IMR-90 (cell line): ENCODE data around the gene SLC6A17. TPM values are rescaled to one million over a fixed set of nuclear protein-coding genes. Genes with fewer than 3 reads are reported as not detected.

Source experiments
- ATAC-seq: fragments of 200-7000 bp; cut with Tn5 transposase; 2 replicates; pipeline ENCODE4 v1.9.1; 2020; ENCODE audit warnings: low read depth, mild to moderate bottlenecking, moderate library complexity
- BruUV-seq: library from RNA; stranded (reverse); fragments of 400-500 nt; replicated peaks from 2 replicates; lab custom pipeline; 2021; lab: Mats Ljungman, UMichigan
- CTCF ChIA-PET: fragments of 300-600 bp; formaldehyde crosslinking; extraction: SDS; loops from one replicate; lab custom pipeline; 2021; ENCODE audit warnings: antibody characterized with exemption; lab: Yijun Ruan, JAX
- POLR2A ChIA-PET: fragments of 300-600 bp; sonication (Branson Sonifier 250); formaldehyde crosslinking; loops from one replicate; lab custom pipeline; 2022; ENCODE audit warnings: antibody characterized with exemption; ENCODE audit not compliant: unreplicated experiment; lab: Charles Lee
- DNase-seq: peaks from one replicate; pipeline ENCODE4 v3.0.0; 2013
- H2AFZ ChIP-seq: replicated peaks from 2 replicates; pipeline ENCODE3; 2013; ENCODE audit warnings: low read length, mild to moderate bottlenecking; ENCODE audit not compliant: poor library complexity
- H2AK5ac ChIP-seq: 2 replicates; pipeline ENCODE4 v1.6.1; 2013; ENCODE audit warnings: low read depth, low read length, inconsistent platforms
- H2AK9ac ChIP-seq: replicated peaks from 2 replicates; pipeline ENCODE3; 2013; ENCODE audit warnings: mild to moderate bottlenecking, low read depth, low read length, moderate library complexity; ENCODE audit not compliant: poor library complexity
- H2BK120ac ChIP-seq: 2 replicates; pipeline ENCODE4 v1.6.1; 2013; ENCODE audit warnings: low read depth, low read length, inconsistent platforms
- H2BK15ac ChIP-seq: 3 replicates; pipeline ENCODE4 v1.6.1; 2013; ENCODE audit warnings: low read depth, low read length, inconsistent platforms
- H2BK20ac ChIP-seq: 2 replicates; pipeline ENCODE4 v1.6.1; 2013; ENCODE audit warnings: low read depth, mild to moderate bottlenecking, inconsistent platforms, low read length, moderate library complexity
- H2BK5ac ChIP-seq: 2 replicates; pipeline ENCODE4 v1.6.1; 2013; ENCODE audit warnings: mild to moderate bottlenecking, low read depth, low read length, inconsistent platforms; ENCODE audit not compliant: poor library complexity, severe bottlenecking
- H3K14ac ChIP-seq: replicated peaks from 2 replicates; pipeline ENCODE4 v1.6.1; 2013; ENCODE audit warnings: low read depth, low read length, inconsistent platforms
- H3K18ac ChIP-seq: 2 replicates; pipeline ENCODE4 v1.6.1; 2013; ENCODE audit warnings: low read depth, low read length, control low read depth
- H3K23ac ChIP-seq: 2 replicates; pipeline ENCODE4 v1.6.1; 2013; ENCODE audit warnings: low read depth, low read length, inconsistent platforms
- H3K27ac ChIP-seq: 2 replicates; pipeline ENCODE4 v1.5.1; 2013; ENCODE audit warnings: mild to moderate bottlenecking, control low read depth, low read length; ENCODE audit not compliant: insufficient read depth
- H3K27me3 ChIP-seq: 2 replicates; pipeline ENCODE4 v1.6.1; 2013; ENCODE audit warnings: low read length; ENCODE audit not compliant: control insufficient read depth, insufficient read depth
- H3K36me3 ChIP-seq: 2 replicates; pipeline ENCODE4 v1.6.1; 2013; ENCODE audit warnings: low read length, mixed read lengths; ENCODE audit not compliant: control insufficient read depth, insufficient read depth
- H3K4ac ChIP-seq: 2 replicates; pipeline ENCODE4 v1.6.1; 2013; ENCODE audit warnings: low read depth, low read length, inconsistent platforms
- H3K4me1 ChIP-seq: 2 replicates; pipeline ENCODE4 v1.6.1; 2013; ENCODE audit warnings: low read length, mixed read lengths; ENCODE audit not compliant: control insufficient read depth, insufficient read depth
- H3K4me2 ChIP-seq: 2 replicates; pipeline ENCODE4 v1.6.1; 2013; ENCODE audit warnings: low read depth, mild to moderate bottlenecking, control low read depth, low read length, moderate library complexity
- H3K4me3 ChIP-seq: 2 replicates; pipeline ENCODE4 v1.5.1; 2013; ENCODE audit warnings: low read depth, mild to moderate bottlenecking, control low read depth, low read length, moderate library complexity; ENCODE audit not compliant: insufficient read depth
- H3K56ac ChIP-seq: 2 replicates; pipeline ENCODE4 v1.6.1; 2013; ENCODE audit warnings: low read length, inconsistent platforms; ENCODE audit not compliant: insufficient read depth; ENCODE audit errors: extremely low read depth
- H3K79me1 ChIP-seq, 2 experiments: 2 replicates each; pipeline ENCODE4 v1.6.1; 2013; ENCODE audit warnings: low read length in 2 of 2, inconsistent platforms in 1 of 2, low read depth in 1 of 2
- H3K9ac ChIP-seq: 2 replicates; pipeline ENCODE4 v1.6.1; 2013; ENCODE audit warnings: low read depth, low read length, control low read depth
- H3K9me1 ChIP-seq: 2 replicates; pipeline ENCODE4 v1.6.1; 2013; ENCODE audit warnings: low read length, inconsistent platforms; ENCODE audit not compliant: insufficient read depth
- H3K9me3 ChIP-seq: 2 replicates; pipeline ENCODE4 v1.6.1; 2013; ENCODE audit warnings: low read length; ENCODE audit not compliant: control insufficient read depth, insufficient read depth
- H4K20me1 ChIP-seq: 2 replicates; pipeline ENCODE4 v1.6.1; 2013; ENCODE audit warnings: low read length, inconsistent platforms; ENCODE audit not compliant: insufficient read depth
- H4K5ac ChIP-seq: 2 replicates; pipeline ENCODE4 v1.6.1; 2013; ENCODE audit warnings: mild to moderate bottlenecking, low read depth, low read length, control low read depth
- H4K8ac ChIP-seq, 2 experiments: 2 replicates each; pipeline ENCODE4 v1.6.1; 2013; ENCODE audit warnings: low read depth in 2 of 2, low read length in 2 of 2, control low read depth in 1 of 2, inconsistent platforms in 1 of 2
- H4K91ac ChIP-seq: 2 replicates; pipeline ENCODE4 v1.6.1; 2013; ENCODE audit warnings: low read depth, low read length, inconsistent platforms; ENCODE audit not compliant: insufficient read depth
- MAFK ChIP-seq: IDR thresholded peaks from 2 replicates; pipeline ENCODE4 v1.6.1; 2012; ENCODE audit warnings: low read depth, low read length, improper control_type of control experiment
- MAZ ChIP-seq: IDR thresholded peaks from 2 replicates; pipeline ENCODE4 v1.6.1; 2012; ENCODE audit warnings: low read depth, mild to moderate bottlenecking, low read length, improper control_type of control experiment, moderate library complexity, borderline replicate concordance
- WGBS, 2 experiments: methylation state at CpG; one replicate each; pipeline versions ENCODE4 v1.1.5 to v1.1.7; 2013; ENCODE audit warnings: missing lambda C conversion rate in 2 of 2; ENCODE audit not compliant: insufficient read length in 1 of 2; ENCODE audit errors: extremely low coverage in 2 of 2; 5-methylcytosine and 5-hydroxymethylcytosine counted together
- dilution Hi-C: fragments of 300-500 bp; cut with HindIII; formaldehyde crosslinking; loops from one replicate; pipeline ENCODE4 v1.14.3; 2018; ENCODE audit warnings: low sequenced_read_pairs; ENCODE audit not compliant: unreplicated experiment
- in situ Hi-C: fragments of 300-500 bp; cut with MboI; formaldehyde crosslinking; loops from 3 replicates; pipeline ENCODE4 v1.14.3; 2019; ENCODE audit warnings: low sequenced_read_pairs, inconsistent platforms, mixed read lengths
- intact Hi-C: fragments of 100-400 bp; cut with micrococcal nuclease; formaldehyde crosslinking; loops from 2 replicates; pipeline ENCODE4 v1.10.0; 2022
- polyA plus RNA-seq, 3 experiments: library from polyadenylated mRNA; depleted of rRNA; stranded (reverse); fragments of >200 nt; gene quantifications; 2 replicates each; pipeline ENCODE4 v1.2.3, GENCODE V29; 2012; ENCODE audit warnings: low replicate concordance in 1 of 3
- total RNA-seq: library from RNA; depleted of rRNA; stranded (reverse); fragments of >200 nt; gene quantifications from 2 replicates; pipeline ENCODE4 v1.2.3, GENCODE V29; 2012
- TF ChIP-seq, protein P1 (sequence below): fragments of 150-350 bp; IDR thresholded peaks from 2 replicates; pipeline ENCODE4 v1.6.1; 2016; ENCODE audit warnings: low read depth, mild to moderate bottlenecking, low read length, moderate library complexity, borderline replicate concordance

SLC6A17 gene
- total and polyA plus RNA-seq, 2 of the 4 experiments (the other 2 are of a cell fraction) = 0.54 to 0.82 TPM

DNA sequence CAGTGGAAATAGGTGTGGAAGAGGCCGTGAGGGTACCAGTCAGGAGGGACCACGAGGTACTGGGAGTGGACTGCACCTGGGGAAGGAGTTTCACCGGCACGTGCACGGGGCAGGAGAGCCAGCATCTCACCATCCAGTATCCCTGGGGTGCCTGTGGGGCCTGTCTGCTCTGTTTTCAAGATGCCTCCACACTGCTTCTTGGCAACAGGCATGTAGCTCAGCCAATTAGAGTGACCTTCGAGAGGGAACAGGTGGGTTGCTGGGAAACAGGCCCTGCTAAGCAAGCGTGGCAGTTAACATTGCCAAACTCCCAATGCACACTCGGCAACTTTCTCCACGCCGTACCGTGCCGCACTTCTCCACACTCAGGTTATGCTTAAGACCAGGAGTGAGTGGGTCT lies 77.5 kb downstream of the SLC6A17 start (continued):
- TF ChIP-seq, protein P1, sequence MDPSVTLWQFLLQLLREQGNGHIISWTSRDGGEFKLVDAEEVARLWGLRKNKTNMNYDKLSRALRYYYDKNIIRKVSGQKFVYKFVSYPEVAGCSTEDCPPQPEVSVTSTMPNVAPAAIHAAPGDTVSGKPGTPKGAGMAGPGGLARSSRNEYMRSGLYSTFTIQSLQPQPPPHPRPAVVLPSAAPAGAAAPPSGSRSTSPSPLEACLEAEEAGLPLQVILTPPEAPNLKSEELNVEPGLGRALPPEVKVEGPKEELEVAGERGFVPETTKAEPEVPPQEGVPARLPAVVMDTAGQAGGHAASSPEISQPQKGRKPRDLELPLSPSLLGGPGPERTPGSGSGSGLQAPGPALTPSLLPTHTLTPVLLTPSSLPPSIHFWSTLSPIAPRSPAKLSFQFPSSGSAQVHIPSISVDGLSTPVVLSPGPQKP = no peak
- no peak for TF ChIP-seq MAZ

DNA sequence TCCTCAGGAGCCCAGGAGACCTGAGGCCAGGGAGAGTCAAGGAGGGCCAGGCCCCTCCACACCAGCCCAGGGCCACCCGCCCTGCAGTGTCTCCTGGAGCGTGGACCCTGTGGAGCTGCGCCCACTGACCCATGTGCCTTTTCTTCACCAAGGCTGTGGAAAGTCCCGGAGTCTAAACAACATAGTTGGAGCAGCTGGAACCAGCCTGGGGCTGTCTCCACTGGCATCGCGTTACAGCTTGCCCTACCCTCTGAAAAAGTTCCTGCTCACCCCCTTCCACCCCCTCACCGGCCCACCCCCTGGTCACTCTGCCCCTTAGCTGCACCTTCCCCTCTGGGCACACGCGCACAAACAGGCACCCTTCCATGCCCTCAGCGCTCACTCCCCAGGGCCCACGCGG lies 78.1 kb downstream of the SLC6A17 start:
- Histone ChIP-seq H3K36me3 (no peaks in the 10 kb centered on the region), H2AFZ (no peak overlapping the region), H3K23ac (no peak overlapping the region), H3K4me1 (no peaks in the 10 kb centered on the region), H3K14ac (no peak overlapping the region), H3K79me1 (no peaks in the 10 kb centered on the region), H3K18ac (no peak overlapping the region), H2BK5ac (no peak overlapping the region), H3K9ac (no peak overlapping the region), H4K8ac (no peak overlapping the region), H4K5ac (no peak overlapping the region), H3K4me3 (no peak overlapping the region), H2BK20ac (no peak overlapping the region), H4K20me1 (no peaks in the 10 kb centered on the region), H3K4me2 (no peak overlapping the region), H3K9me3 (no peaks in the 10 kb centered on the region), H2BK120ac (no peak overlapping the region), H2BK15ac (no peak overlapping the region), H2AK5ac (no peak overlapping the region), H3K27me3 (no peaks in the 10 kb centered on the region; the same call in 1 of the 2 replicates), H3K4ac (no peak overlapping the region), H2AK9ac (peak overlapping the region; percentile 37), H4K91ac (no peak overlapping the region), H3K9me1 (no peaks in the 10 kb centered on the region), H3K56ac (no peak overlapping the region), H3K27ac (no peak overlapping the region)
- TF ChIP-seq MAFK = no peak
- CTCF ChIA-PET = no interaction called here
- in situ Hi-C loops (no loop called here), intact Hi-C loops (no loop called here), dilution Hi-C loops (no loop called here)
- DNase-seq (no peak), ATAC-seq (no peak; the same call in 1 of the 2 replicates)
- no TSS peak for BruUV-seq
- POLR2A ChIA-PET = no interaction called here
- 50% methylated on average over 2 of the region's 12 CpGs; no CpG with 5 or more reads in 1 of the 2 experiments for WGBS, 2 experiments
